Stomach (tissue), 9 donors: Measurements from ENCODE around the gene ARHGAP4. TPM values are rescaled to one million over a fixed set of nuclear protein-coding genes. Genes with fewer than 3 reads are reported as not detected.
A peak's percentile ranks its signal among the peaks of the same experiment; 100 is the strongest.

Source experiments
- DNase-seq, 2 donors: peaks; one replicate each; pipeline versions ENCODE4 v3.0.0 to v3.0.0-alpha.2; 2013 to 2019
- H3K27ac ChIP-seq, 5 donors: fragments of 200-600 bp in 4 of 5; sonication (generic) in 4 of 5; one replicate each; pipeline ENCODE4 v1.5.1; 2013 to 2019; ENCODE audit warnings: mild to moderate bottlenecking in 1 of 5, moderate library complexity in 1 of 5
- H3K27me3 ChIP-seq, 3 donors: fragments of 200-600 bp; sonication (generic); one replicate each; pipeline ENCODE4 v1.5.1; 2017 to 2019; ENCODE audit warnings: mixed run types in 1 of 3
- H3K36me3 ChIP-seq, 4 donors: fragments of 200-600 bp; sonication (generic); 1 replicate in 3 of 4; 2 replicates in 1 of 4; pipeline ENCODE4 v1.5.1; 2016 to 2019
- H3K4me1 ChIP-seq, 4 donors: fragments of 200-600 bp; sonication (generic); one replicate each; pipeline ENCODE4 v1.5.1; 2016 to 2019
- H3K4me3 ChIP-seq, 4 donors: fragments of 200-600 bp; sonication (generic) in 3 of 4; one replicate each; pipeline ENCODE4 v1.5.1; 2016 to 2019; ENCODE audit warnings: mild to moderate bottlenecking in 1 of 4
- H3K9me3 ChIP-seq, 4 donors: fragments of 200-600 bp; sonication (generic); one replicate each; pipeline ENCODE4 v1.5.1; 2016 to 2019
- CTCF ChIP-seq, 7 experiments: fragments of 450-650 bp in 4 of 7; fragments of 200-600 bp in 3 of 7; sonication (generic) in 3 of 7; IDR thresholded peaks; one replicate each; pipeline ENCODE4 v1.5.1; 2016 to 2019; ENCODE audit warnings: antibody characterized with exemption in 7 of 7, control low read depth in 2 of 7, mild to moderate bottlenecking in 1 of 7
- EP300 ChIP-seq: sonication (generic); formaldehyde crosslinking; IDR thresholded peaks from one replicate; pipeline ENCODE4 v1.6.1; 2017; ENCODE audit warnings: antibody characterized with exemption
- POLR2A ChIP-seq, 4 donors: fragments of 450-650 bp; IDR thresholded peaks; one replicate each; pipeline ENCODE4 v1.6.1; 2016; ENCODE audit warnings: antibody characterized with exemption in 4 of 4, control low read depth in 2 of 4, mild to moderate bottlenecking in 1 of 4, moderate library complexity in 1 of 4
- POLR2AphosphoS5 ChIP-seq, 3 donors: sonication (generic); formaldehyde crosslinking; IDR thresholded peaks; one replicate each; pipeline ENCODE4 v1.6.1; 2016; ENCODE audit warnings: antibody characterized with exemption in 3 of 3
- WGBS, 5 donors: extraction: QIAGEN DNeasy Blood & Tissue Kit in 3 of 5; methylation state at CpG; one replicate each; pipeline versions ENCODE4 v1.1.5 to v1.1.7; 2013 to 2018; 5-methylcytosine and 5-hydroxymethylcytosine counted together
- intact Hi-C: fragments of 100-400 bp; cut with DNase I; formaldehyde crosslinking; loops from one replicate; pipeline ENCODE4 v1.15.1; 2023; ENCODE audit warnings: low total_unique reads
- polyA plus RNA-seq, 3 donors: library from polyadenylated mRNA; stranded (reverse); fragments of 200-250 nt; gene quantifications; one replicate each; pipeline ENCODE4 v1.2.3, GENCODE V29; 2013
- total RNA-seq, 5 donors: library from RNA; depleted of rRNA; stranded (reverse); fragments of >200 nt; gene quantifications; one replicate each; pipeline versions ENCODE4 v1.1.0 to v1.2.3, GENCODE V29; 2014 to 2016
- donor health status: healthy with polysubstance abuse.
- donor health status: Bipolar disorder and iron deficiency.
- donor health status: healthy.

The ARHGAP4 gene
- total and polyA plus RNA-seq, 8 donors, result 18.5 to 93.9 (median 40.3) TPM

GRCh38 chrX:153910446-153910845 lies 15.6 kb downstream of the ARHGAP4 start:
- Histone ChIP-seq H3K9me3 (no peaks in the 10 kb centered on the region), H3K27ac (no peak overlapping the region), H3K4me3 (no peak overlapping the region), H3K36me3 (peaks cover 0 to 16% (median 2%) of the 10 kb centered on the region in 4 donors), H3K4me1 (no peaks in the 10 kb centered on the region), H3K27me3 (peaks cover 0 to 26% (median 0%) of the 10 kb centered on the region in 3 donors)
- no peak for DNase-seq
- 89 to 95% (median 93%) methylated on average over 4 to 22 of the region's 22 CpGs; no CpG with 5 or more reads in 1 of the 5 donors for WGBS, 5 donors
- TF ChIP-seq EP300 (no peak), POLR2AphosphoS5 (IDR thresholded peaks at IDR 0.05) (no peak), POLR2A (IDR thresholded peaks at IDR 0.05) (no peak)
- intact Hi-C loops, result no loop called here

GRCh38 chrX:153909980-153910360 lies 16.1 kb downstream of the ARHGAP4 start:
- WGBS, 5 donors, result 92 to 97% (median 97%) methylated on average over 21 to 25 of the region's 25 CpGs; no CpG with 5 or more reads in 2 of the 5 donors
- Histone ChIP-seq H3K4me1 (peaks cover 0 to under 1% (median 0%) of the 10 kb centered on the region in 4 donors), H3K36me3 (peaks cover 0 to 16% (median 2%) of the 10 kb centered on the region in 4 donors), H3K4me3 (no peak overlapping the region), H3K9me3 (no peaks in the 10 kb centered on the region), H3K27ac (no peak overlapping the region), H3K27me3 (peaks cover 0 to 27% (median 0%) of the 10 kb centered on the region in 3 donors)
- TF ChIP-seq POLR2A (IDR thresholded peaks at IDR 0.05) (no peak), EP300 (no peak)
- DNase-seq, result no peak
- intact Hi-C loops, result no loop called here

- H3K27me3 ChIP-seq, result peaks cover 0 to 34% (median 0%) of the 10 kb centered on the region in 3 donors
- H3K9me3 ChIP-seq, result no peaks in the 10 kb centered on the region
- peak in 1 of 2 donors; percentile 26 for DNase-seq
- no peak overlapping the region for H3K4me3 ChIP-seq
- peaks cover 0 to 16% (median 2%) of the 10 kb centered on the region in 4 donors for H3K36me3 ChIP-seq
- 70 to 77% (median 74%) methylated on average over 6 to 37 of the region's 37 CpGs for WGBS, 5 donors
- no peak overlapping the region for H3K27ac ChIP-seq
- intact Hi-C loops, result no loop called here
- H3K4me1 ChIP-seq, result peaks cover 0 to 7% (median 0%) of the 10 kb centered on the region in 4 donors
- TF ChIP-seq POLR2AphosphoS5 (IDR thresholded peaks at IDR 0.05) (no peak), POLR2A (IDR thresholded peaks at IDR 0.05) (no peak), CTCF (IDR thresholded peaks at IDR 0.05) (no peak), EP300 (no peak)
These were observed 16.8 kb downstream of the ARHGAP4 start for GRCh38 chrX:153909024-153909979.

GRCh38 chrX:153908219-153908860 lies 17.7 kb downstream of the ARHGAP4 start:
- Histone ChIP-seq H3K27ac (no peak overlapping the region), H3K27me3 (peaks cover 0 to 36% (median 0%) of the 10 kb centered on the region in 3 donors), H3K4me3 (no peak overlapping the region), H3K36me3 (peaks cover 0 to 14% (median 2%) of the 10 kb centered on the region in 4 donors), H3K9me3 (no peaks in the 10 kb centered on the region), H3K4me1 (peaks cover 0 to 15% (median 2%) of the 10 kb centered on the region in 4 donors)
- no peak for TF ChIP-seq EP300
- TF ChIP-seq POLR2A (IDR thresholded peaks at IDR 0.05), result no peak
- TF ChIP-seq POLR2AphosphoS5 (IDR thresholded peaks at IDR 0.05), result no peak
- no peak for TF ChIP-seq CTCF (IDR thresholded peaks at IDR 0.05)
- no peak for DNase-seq
- 85 to 91% (median 88%) methylated on average over 12 to 23 of the region's 23 CpGs for WGBS, 5 donors
- intact Hi-C loops, result no loop called here

- intact Hi-C loops, result no loop called here
- Histone ChIP-seq H3K27me3 (peaks cover 0 to 33% (median 0%) of the 10 kb centered on the region in 3 donors), H3K27ac (no peak overlapping the region), H3K9me3 (no peaks in the 10 kb centered on the region), H3K4me1 (peaks cover 0 to 15% (median 4%) of the 10 kb centered on the region in 4 donors), H3K4me3 (no peak overlapping the region), H3K36me3 (peaks cover 0 to 6% (median 0%) of the 10 kb centered on the region in 4 donors)
- no peak for TF ChIP-seq POLR2AphosphoS5 (IDR thresholded peaks at IDR 0.05)
- no peak for TF ChIP-seq EP300
- TF ChIP-seq CTCF (IDR thresholded peaks at IDR 0.05), result no peak
- TF ChIP-seq POLR2A (IDR thresholded peaks at IDR 0.05), result no peak
- WGBS, 5 donors, result 60 to 89% (median 71%) methylated on average over 1 to 12 of the region's 12 CpGs; no CpG with 5 or more reads in 1 of the 5 donors
- DNase-seq, result no peak
These were observed 18.6 kb downstream of the ARHGAP4 start for GRCh38 chrX:153907456-153907855.
